Measurements from ENCODE around the gene MEN1.

MEN1 gene

DNA sequence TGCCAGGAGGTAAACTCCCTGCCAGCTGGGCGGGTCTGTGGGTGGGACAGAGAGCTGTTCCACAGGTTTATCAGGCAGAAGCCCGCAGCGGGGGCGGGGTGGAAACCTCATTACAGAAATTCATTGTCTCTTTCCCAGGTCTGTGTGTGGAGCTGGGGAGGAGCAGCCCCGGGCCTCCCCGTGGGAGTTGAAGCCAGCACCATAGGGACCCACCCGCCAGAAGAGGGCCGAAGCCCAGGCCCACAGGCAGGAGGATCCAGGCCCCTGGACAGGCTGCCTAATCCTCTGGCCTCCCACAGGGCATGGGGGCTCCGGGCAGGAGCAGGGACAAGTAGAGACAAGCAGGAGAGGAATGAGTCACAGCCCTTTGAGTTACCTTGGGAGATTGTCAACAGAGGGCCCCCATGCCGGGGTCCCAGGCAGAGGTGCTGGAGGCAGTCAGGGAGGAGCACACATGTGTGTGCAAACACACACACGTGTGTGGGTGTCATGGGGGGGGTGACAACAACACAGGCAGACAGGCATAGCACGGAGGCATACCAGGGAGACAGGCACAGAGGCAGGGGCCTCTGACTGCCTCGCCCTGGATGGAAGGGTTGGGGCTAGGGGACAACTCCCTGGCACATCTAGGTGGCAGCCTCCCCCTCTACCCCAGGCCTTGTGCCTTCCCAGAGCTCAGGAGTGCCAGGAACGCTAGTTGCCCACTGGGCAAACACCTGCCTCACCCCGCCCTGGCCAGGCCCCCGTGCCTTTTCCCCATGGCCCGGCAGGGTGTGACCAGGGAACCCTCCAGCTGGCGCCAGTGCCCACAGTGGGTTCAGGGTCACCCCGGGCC is 32.7 kb upstream of the MEN1 start (continued):
- TF ChIP-seq ZNF830 (tag by site-specific recombination; IDR thresholded peaks at IDR 0.05; ENCODE audit: low read depth): no peak
- no peak for TF ChIP-seq BCL11B (tag by site-specific recombination; IDR thresholded peaks at IDR 0.05; ENCODE audit: low read depth)
- no peak for TF ChIP-seq ZNF274 (IDR thresholded peaks at IDR 0.05; ENCODE audit: low read length)
- no peak for TF ChIP-seq ZNF274 (tag by site-specific recombination; IDR thresholded peaks at IDR 0.05; ENCODE audit: borderline replicate concordance)
- TF ChIP-seq ZNF707 (tag by site-specific recombination; IDR thresholded peaks at IDR 0.05): no peak
- TF ChIP-seq, protein P1, sequence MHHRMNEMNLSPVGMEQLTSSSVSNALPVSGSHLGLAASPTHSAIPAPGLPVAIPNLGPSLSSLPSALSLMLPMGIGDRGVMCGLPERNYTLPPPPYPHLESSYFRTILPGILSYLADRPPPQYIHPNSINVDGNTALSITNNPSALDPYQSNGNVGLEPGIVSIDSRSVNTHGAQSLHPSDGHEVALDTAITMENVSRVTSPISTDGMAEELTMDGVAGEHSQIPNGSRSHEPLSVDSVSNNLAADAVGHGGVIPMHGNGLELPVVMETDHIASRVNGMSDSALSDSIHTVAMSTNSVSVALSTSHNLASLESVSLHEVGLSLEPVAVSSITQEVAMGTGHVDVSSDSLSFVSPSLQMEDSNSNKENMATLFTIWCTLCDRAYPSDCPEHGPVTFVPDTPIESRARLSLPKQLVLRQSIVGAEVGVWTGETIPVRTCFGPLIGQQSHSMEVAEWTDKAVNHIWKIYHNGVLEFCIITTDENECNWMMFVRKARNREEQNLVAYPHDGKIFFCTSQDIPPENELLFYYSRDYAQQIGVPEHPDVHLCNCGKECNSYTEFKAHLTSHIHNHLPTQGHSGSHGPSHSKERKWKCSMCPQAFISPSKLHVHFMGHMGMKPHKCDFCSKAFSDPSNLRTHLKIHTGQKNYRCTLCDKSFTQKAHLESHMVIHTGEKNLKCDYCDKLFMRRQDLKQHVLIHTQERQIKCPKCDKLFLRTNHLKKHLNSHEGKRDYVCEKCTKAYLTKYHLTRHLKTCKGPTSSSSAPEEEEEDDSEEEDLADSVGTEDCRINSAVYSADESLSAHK (tag by site-specific recombination; IDR thresholded peaks at IDR 0.05): no peak
- TF ChIP-seq REST (tag by site-specific recombination; IDR thresholded peaks at IDR 0.05): no peak
- TF ChIP-seq, protein P2, sequence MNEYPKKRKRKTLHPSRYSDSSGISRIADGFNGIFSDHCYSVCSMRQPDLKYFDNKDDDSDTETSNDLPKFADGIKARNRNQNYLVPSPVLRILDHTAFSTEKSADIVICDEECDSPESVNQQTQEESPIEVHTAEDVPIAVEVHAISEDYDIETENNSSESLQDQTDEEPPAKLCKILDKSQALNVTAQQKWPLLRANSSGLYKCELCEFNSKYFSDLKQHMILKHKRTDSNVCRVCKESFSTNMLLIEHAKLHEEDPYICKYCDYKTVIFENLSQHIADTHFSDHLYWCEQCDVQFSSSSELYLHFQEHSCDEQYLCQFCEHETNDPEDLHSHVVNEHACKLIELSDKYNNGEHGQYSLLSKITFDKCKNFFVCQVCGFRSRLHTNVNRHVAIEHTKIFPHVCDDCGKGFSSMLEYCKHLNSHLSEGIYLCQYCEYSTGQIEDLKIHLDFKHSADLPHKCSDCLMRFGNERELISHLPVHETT (tag by site-specific recombination; IDR thresholded peaks at IDR 0.05): 0 out of 2 replicates have a peak, but pooled peaks have one; percentile 42
- TF ChIP-seq, protein P3, sequence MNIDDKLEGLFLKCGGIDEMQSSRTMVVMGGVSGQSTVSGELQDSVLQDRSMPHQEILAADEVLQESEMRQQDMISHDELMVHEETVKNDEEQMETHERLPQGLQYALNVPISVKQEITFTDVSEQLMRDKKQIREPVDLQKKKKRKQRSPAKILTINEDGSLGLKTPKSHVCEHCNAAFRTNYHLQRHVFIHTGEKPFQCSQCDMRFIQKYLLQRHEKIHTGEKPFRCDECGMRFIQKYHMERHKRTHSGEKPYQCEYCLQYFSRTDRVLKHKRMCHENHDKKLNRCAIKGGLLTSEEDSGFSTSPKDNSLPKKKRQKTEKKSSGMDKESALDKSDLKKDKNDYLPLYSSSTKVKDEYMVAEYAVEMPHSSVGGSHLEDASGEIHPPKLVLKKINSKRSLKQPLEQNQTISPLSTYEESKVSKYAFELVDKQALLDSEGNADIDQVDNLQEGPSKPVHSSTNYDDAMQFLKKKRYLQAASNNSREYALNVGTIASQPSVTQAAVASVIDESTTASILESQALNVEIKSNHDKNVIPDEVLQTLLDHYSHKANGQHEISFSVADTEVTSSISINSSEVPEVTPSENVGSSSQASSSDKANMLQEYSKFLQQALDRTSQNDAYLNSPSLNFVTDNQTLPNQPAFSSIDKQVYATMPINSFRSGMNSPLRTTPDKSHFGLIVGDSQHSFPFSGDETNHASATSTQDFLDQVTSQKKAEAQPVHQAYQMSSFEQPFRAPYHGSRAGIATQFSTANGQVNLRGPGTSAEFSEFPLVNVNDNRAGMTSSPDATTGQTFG (tag by site-specific recombination; IDR thresholded peaks at IDR 0.05; ENCODE audit: borderline replicate concordance): no peak
- no peak for TF ChIP-seq FEZF1 (tag by site-specific recombination; IDR thresholded peaks at IDR 0.05)
- no peak for TF ChIP-seq ZBTB6 (tag by site-specific recombination; IDR thresholded peaks at IDR 0.05)
- TF ChIP-seq YY1 (tag by site-specific recombination; IDR thresholded peaks at IDR 0.05): no peak
- no peak for TF ChIP-seq ZNF426 (tag by site-specific recombination; IDR thresholded peaks at IDR 0.05)
- TF ChIP-seq SP2 (tag by site-specific recombination; IDR thresholded peaks at IDR 0.05): peak; percentile 50; the same call in 1 of the 2 replicates
- no peak for TF ChIP-seq YY2 (tag by site-specific recombination; IDR thresholded peaks at IDR 0.05)
- no peak for TF ChIP-seq ZNF610 (tag by site-specific recombination; IDR thresholded peaks at IDR 0.05; ENCODE audit: borderline replicate concordance)
- TF ChIP-seq GLI2 (tag by site-specific recombination; IDR thresholded peaks at IDR 0.05; ENCODE audit: borderline replicate concordance, low read depth): no peak
- TF ChIP-seq ZNF792 (tag by site-specific recombination; IDR thresholded peaks at IDR 0.05): no peak
- no peak for TF ChIP-seq TCF7L2 (IDR thresholded peaks at IDR 0.05; ENCODE audit: borderline replicate concordance, low read depth, low read length)
- no peak for TF ChIP-seq ZNF155 (tag by site-specific recombination; IDR thresholded peaks at IDR 0.05)
- TF ChIP-seq ZNF311 (tag by site-specific recombination; IDR thresholded peaks at IDR 0.05; ENCODE audit: borderline replicate concordance): no peak
- TF ChIP-seq ZXDB (tag by site-specific recombination; IDR thresholded peaks at IDR 0.05): peak; percentile 48; the same call in 1 of the 2 replicates
- TF ChIP-seq ZNF692 (tag by site-specific recombination; IDR thresholded peaks at IDR 0.05): peak; percentile 53
- TF ChIP-seq, protein P4, sequence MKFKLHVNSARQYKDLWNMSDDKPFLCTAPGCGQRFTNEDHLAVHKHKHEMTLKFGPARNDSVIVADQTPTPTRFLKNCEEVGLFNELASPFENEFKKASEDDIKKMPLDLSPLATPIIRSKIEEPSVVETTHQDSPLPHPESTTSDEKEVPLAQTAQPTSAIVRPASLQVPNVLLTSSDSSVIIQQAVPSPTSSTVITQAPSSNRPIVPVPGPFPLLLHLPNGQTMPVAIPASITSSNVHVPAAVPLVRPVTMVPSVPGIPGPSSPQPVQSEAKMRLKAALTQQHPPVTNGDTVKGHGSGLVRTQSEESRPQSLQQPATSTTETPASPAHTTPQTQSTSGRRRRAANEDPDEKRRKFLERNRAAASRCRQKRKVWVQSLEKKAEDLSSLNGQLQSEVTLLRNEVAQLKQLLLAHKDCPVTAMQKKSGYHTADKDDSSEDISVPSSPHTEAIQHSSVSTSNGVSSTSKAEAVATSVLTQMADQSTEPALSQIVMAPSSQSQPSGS (tag by site-specific recombination; IDR thresholded peaks at IDR 0.05; ENCODE audit: low read depth): no peak
- no peak for TF ChIP-seq HOXC10 (CRISPR knock-in tag; IDR thresholded peaks at IDR 0.05)

Measured in HEK293 (cell line).